GM12878 (cell line): ENCODE measurements around the gene GP9. TPM values are rescaled to one million over a fixed set of nuclear protein-coding genes. Genes with fewer than 3 reads are reported as not detected.

Experiments used
- ATAC-seq: fragments of 200-7000 bp; cut with Tn5 transposase; 3 replicates; pipeline ENCODE4 v1.9.1; 2020; ENCODE audit warnings: mild to moderate bottlenecking, moderate library complexity
- BruUV-seq: library from RNA; stranded (reverse); fragments of 400-500 nt; replicated peaks from 2 replicates; lab custom pipeline; 2021; lab: Mats Ljungman, UMichigan
- CTCF ChIA-PET: fragments of 300-600 bp; sonication (Branson Sonifier 250); formaldehyde crosslinking; extraction: SDS; loops from one replicate; lab custom pipeline; 2021; ENCODE audit warnings: inconsistent platforms; lab: Yijun Ruan, JAX
- POLR2A ChIA-PET: fragments of 350-600 bp; formaldehyde crosslinking; extraction: SDS; loops from one replicate; lab custom pipeline; 2021; ENCODE audit warnings: inconsistent platforms; lab: Charles Lee
- RAD21 ChIA-PET: fragments of 300-600 bp; sonication (Branson Sonifier 250); formaldehyde crosslinking; loops from one replicate; lab custom pipeline; 2023; ENCODE audit warnings: antibody characterized with exemption; ENCODE audit not compliant: unreplicated experiment; lab: Charles Lee
- SMC1A ChIA-PET: fragments of 300-600 bp; sonication (Branson Sonifier 250); formaldehyde crosslinking; loops from one replicate; lab custom pipeline; 2023; ENCODE audit not compliant: unreplicated experiment, uncharacterized antibody; lab: Charles Lee
- DNase-seq: peaks from one replicate; pipeline ENCODE4 v3.0.0-alpha.2; 2011; ENCODE audit warnings: low read depth, low spot score
- FAIRE-seq: peaks from 3 replicates; lab custom pipeline; 2011; peaks lifted over from hg19 to GRCh38; lab: Jason Lieb, UNC
- H2AFZ ChIP-seq: 2 replicates; pipeline ENCODE4 v1.6.0; 2011; ENCODE audit warnings: low read depth, low read length, control low read depth; ENCODE audit not compliant: control insufficient read depth
- H3K27ac ChIP-seq: 2 replicates; pipeline ENCODE4 v1.5.1; 2011; ENCODE audit warnings: control low read depth; ENCODE audit not compliant: control insufficient read depth, insufficient read depth
- H3K27me3 ChIP-seq, 2 experiments: replicated peaks in 1 of 2; 2 replicates each; pipeline versions ENCODE4 v1.6.0 to v1.6.1; 2011; ENCODE audit warnings: low read length in 1 of 2; ENCODE audit not compliant: control insufficient read depth in 2 of 2, insufficient read depth in 2 of 2
- H3K36me3 ChIP-seq, 2 experiments: 2 replicates each; pipeline ENCODE4 v1.5.1; 2011; ENCODE audit warnings: low read length in 1 of 2; ENCODE audit not compliant: control insufficient read depth in 2 of 2, insufficient read depth in 2 of 2
- H3K4me1 ChIP-seq: 2 replicates; pipeline ENCODE4 v1.6.1; 2011; ENCODE audit warnings: mild to moderate bottlenecking, low read length, moderate library complexity, mixed read lengths; ENCODE audit not compliant: control insufficient read depth, insufficient read depth
- H3K4me2 ChIP-seq: 2 replicates; pipeline ENCODE4 v1.6.0; 2011; ENCODE audit warnings: control low read depth; ENCODE audit not compliant: control insufficient read depth, insufficient read depth
- H3K4me3 ChIP-seq: fragments of 200-600 bp; sonication (generic); 2 replicates; pipeline ENCODE4 v1.5.1; 2016
- H3K79me2 ChIP-seq: 2 replicates; pipeline ENCODE4 v1.6.0; 2011; ENCODE audit warnings: low read length; ENCODE audit not compliant: control insufficient read depth, insufficient read depth
- H3K9ac ChIP-seq: 2 replicates; pipeline ENCODE4 v1.8.0; 2011; ENCODE audit warnings: low read length, control low read depth, mixed read lengths; ENCODE audit not compliant: control insufficient read depth, insufficient read depth
- H3K9me3 ChIP-seq: replicated peaks from 3 replicates; pipeline ENCODE4 v1.5.1; 2011; ENCODE audit warnings: mild to moderate bottlenecking, low read length; ENCODE audit not compliant: control insufficient read depth, insufficient read depth
- H4K20me1 ChIP-seq: 2 replicates; pipeline ENCODE4 v1.6.0; 2011; ENCODE audit not compliant: control insufficient read depth, insufficient read depth
- MXI1 ChIP-seq: fragments of 150-350 bp; IDR thresholded peaks from 2 replicates; pipeline ENCODE4 v1.6.1; 2011; ENCODE audit warnings: low read depth, mild to moderate bottlenecking, inconsistent platforms, low read length, improper control_type of control experiment
- MYB ChIP-seq: fragments of 150-350 bp; IDR thresholded peaks from 2 replicates; pipeline ENCODE4 v1.6.1; 2014; ENCODE audit warnings: mild to moderate bottlenecking, low read depth, low read length, borderline replicate concordance
- NBN ChIP-seq: fragments of 450-650 bp; IDR thresholded peaks from 2 replicates; pipeline ENCODE4 v1.6.1; 2016
- POU2F2 ChIP-seq: IDR thresholded peaks from 3 replicates; pipeline ENCODE4 v1.6.1; 2011; ENCODE audit warnings: low read depth, mild to moderate bottlenecking, low read length, borderline replicate concordance
- TCF3 ChIP-seq: IDR thresholded peaks from 2 replicates; pipeline ENCODE4 v1.6.1; 2012; ENCODE audit warnings: low read depth, mild to moderate bottlenecking, low read length, borderline replicate concordance; ENCODE audit not compliant: insufficient read depth
- TCF7 ChIP-seq: IDR thresholded peaks from 2 replicates; pipeline ENCODE4 v1.6.1; 2014; ENCODE audit warnings: antibody characterized with exemption, borderline replicate concordance
- YY1 ChIP-seq: IDR thresholded peaks from 2 replicates; pipeline ENCODE4 v1.6.1; 2011; ENCODE audit warnings: low read depth, mild to moderate bottlenecking, low read length
- WGBS: methylation state at CpG from one replicate; pipeline ENCODE4 v1.1.6; 2016; ENCODE audit warnings: low lambda C conversion rate; ENCODE audit not compliant: insufficient replicate concordance, insufficient coverage; ENCODE audit errors: missing lambda C conversion rate; 5-methylcytosine and 5-hydroxymethylcytosine counted together
- in situ Hi-C: fragments of 300-500 bp; cut with MboI; formaldehyde crosslinking; loops from 9 replicates; pipeline ENCODE4 v1.14.3; 2018; ENCODE audit warnings: mixed read lengths
- intact Hi-C: fragments of 100-400 bp; cut with micrococcal nuclease; formaldehyde crosslinking; loops from one replicate; pipeline ENCODE4 v1.14.2; 2022; ENCODE audit not compliant: unreplicated experiment
- polyA plus RNA-seq, 11 experiments: library from polyadenylated mRNA; depleted of rRNA in 4 of 11; unstranded in 6 of 11; stranded (reverse) in 5 of 11; fragments of >200 nt; fragmentation: Nextera tagmentation in 4 of 11; fragmentation: Illumina TruSeq in 1 of 11; extraction: Ambion mirVana in 4 of 11; extraction: Trizol in 1 of 11; gene quantifications; 1 replicate in 1 of 11; 2 replicates in 10 of 11; pipeline versions ENCODE4 v1.2.1 to v1.2.3, GENCODE V29; 2011 to 2016; ENCODE audit warnings: inconsistent platforms in 2 of 11, missing spikeins in 2 of 11, low read depth in 1 of 11
- total RNA-seq, 4 experiments: library from RNA; depleted of rRNA in 3 of 4; stranded (reverse); fragments of >200 nt in 3 of 4; fragmentation: Illumina TruSeq in 1 of 4; extraction: Trizol in 1 of 4; gene quantifications; 2 replicates each; pipeline versions ENCODE4 v1.2.1 to v1.2.3, GENCODE V29; 2013 to 2021
- TF ChIP-seq, protein P1 (sequence below): fragments of 450-650 bp; IDR thresholded peaks from 2 replicates; pipeline ENCODE4 v1.6.1; 2017; ENCODE audit warnings: mild to moderate bottlenecking
- TF ChIP-seq, protein P2 (sequence below): fragments of 450-650 bp; conservative IDR thresholded peaks from 2 replicates; pipeline ENCODE4 v1.6.1; 2017; ENCODE audit warnings: mild to moderate bottlenecking, moderate library complexity

The GP9 gene
- total and polyA plus RNA-seq, 10 of the 15 experiments (the other 5 are each of a cell fraction or from before 2014, with no cell fraction given), result 0.15 TPM; not detected in 9

- Histone ChIP-seq H3K4me1 (no peaks in the 10 kb centered on the region), H4K20me1 (no peaks in the 10 kb centered on the region), H3K27me3 (no peaks in the 10 kb centered on the region), H3K27ac (no peak overlapping the region), H3K9me3 (no peaks in the 10 kb centered on the region), H3K79me2 (no peaks in the 10 kb centered on the region), H3K4me2 (no peak overlapping the region), H3K36me3 (no peaks in the 10 kb centered on the region), H3K4me3 (no peak overlapping the region), H3K9ac (no peak overlapping the region), H2AFZ (no peak overlapping the region)
- TF ChIP-seq, protein P1, sequence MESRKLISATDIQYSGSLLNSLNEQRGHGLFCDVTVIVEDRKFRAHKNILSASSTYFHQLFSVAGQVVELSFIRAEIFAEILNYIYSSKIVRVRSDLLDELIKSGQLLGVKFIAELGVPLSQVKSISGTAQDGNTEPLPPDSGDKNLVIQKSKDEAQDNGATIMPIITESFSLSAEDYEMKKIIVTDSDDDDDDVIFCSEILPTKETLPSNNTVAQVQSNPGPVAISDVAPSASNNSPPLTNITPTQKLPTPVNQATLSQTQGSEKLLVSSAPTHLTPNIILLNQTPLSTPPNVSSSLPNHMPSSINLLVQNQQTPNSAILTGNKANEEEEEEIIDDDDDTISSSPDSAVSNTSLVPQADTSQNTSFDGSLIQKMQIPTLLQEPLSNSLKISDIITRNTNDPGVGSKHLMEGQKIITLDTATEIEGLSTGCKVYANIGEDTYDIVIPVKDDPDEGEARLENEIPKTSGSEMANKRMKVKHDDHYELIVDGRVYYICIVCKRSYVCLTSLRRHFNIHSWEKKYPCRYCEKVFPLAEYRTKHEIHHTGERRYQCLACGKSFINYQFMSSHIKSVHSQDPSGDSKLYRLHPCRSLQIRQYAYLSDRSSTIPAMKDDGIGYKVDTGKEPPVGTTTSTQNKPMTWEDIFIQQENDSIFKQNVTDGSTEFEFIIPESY, result no peak
- TF ChIP-seq NBN (no peak), TCF3 (no peak), TCF7 (no peak), MYB (no peak), POU2F2 (no peak), MXI1 (no peak), YY1 (no peak)
- TF ChIP-seq, protein P2, sequence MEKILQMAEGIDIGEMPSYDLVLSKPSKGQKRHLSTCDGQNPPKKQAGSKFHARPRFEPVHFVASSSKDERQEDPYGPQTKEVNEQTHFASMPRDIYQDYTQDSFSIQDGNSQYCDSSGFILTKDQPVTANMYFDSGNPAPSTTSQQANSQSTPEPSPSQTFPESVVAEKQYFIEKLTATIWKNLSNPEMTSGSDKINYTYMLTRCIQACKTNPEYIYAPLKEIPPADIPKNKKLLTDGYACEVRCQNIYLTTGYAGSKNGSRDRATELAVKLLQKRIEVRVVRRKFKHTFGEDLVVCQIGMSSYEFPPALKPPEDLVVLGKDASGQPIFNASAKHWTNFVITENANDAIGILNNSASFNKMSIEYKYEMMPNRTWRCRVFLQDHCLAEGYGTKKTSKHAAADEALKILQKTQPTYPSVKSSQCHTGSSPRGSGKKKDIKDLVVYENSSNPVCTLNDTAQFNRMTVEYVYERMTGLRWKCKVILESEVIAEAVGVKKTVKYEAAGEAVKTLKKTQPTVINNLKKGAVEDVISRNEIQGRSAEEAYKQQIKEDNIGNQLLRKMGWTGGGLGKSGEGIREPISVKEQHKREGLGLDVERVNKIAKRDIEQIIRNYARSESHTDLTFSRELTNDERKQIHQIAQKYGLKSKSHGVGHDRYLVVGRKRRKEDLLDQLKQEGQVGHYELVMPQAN, result no peak
- no peak for DNase-seq
- in situ Hi-C loops (no loop called here), intact Hi-C loops (no loop called here)
- WGBS, result 79% methylated on average over 7 of the region's 7 CpGs
- ChIA-PET CTCF (interaction anchor here (0.6 kb wide), 1 partner anchor 168 kb away, joined by 3 read pairs; no protein-coding TSS in a partner anchor), SMC1A (no interaction called here), RAD21 (no interaction called here), POLR2A (no interaction called here)
- ATAC-seq, result no peak
- no TSS peak for BruUV-seq
- FAIRE-seq, result no peak
Measured at GRCh38 chr3:129077222-129077621, 16.6 kb downstream of the GP9 start.
